ENCODE measurements around the gene MICAL3.
"Not testable (repeated sequence)": the region's sequence is repeated elsewhere in the genome, so short reads cannot be mapped to it uniquely, and the experiment has no call there.

MICAL3 gene

DNA sequence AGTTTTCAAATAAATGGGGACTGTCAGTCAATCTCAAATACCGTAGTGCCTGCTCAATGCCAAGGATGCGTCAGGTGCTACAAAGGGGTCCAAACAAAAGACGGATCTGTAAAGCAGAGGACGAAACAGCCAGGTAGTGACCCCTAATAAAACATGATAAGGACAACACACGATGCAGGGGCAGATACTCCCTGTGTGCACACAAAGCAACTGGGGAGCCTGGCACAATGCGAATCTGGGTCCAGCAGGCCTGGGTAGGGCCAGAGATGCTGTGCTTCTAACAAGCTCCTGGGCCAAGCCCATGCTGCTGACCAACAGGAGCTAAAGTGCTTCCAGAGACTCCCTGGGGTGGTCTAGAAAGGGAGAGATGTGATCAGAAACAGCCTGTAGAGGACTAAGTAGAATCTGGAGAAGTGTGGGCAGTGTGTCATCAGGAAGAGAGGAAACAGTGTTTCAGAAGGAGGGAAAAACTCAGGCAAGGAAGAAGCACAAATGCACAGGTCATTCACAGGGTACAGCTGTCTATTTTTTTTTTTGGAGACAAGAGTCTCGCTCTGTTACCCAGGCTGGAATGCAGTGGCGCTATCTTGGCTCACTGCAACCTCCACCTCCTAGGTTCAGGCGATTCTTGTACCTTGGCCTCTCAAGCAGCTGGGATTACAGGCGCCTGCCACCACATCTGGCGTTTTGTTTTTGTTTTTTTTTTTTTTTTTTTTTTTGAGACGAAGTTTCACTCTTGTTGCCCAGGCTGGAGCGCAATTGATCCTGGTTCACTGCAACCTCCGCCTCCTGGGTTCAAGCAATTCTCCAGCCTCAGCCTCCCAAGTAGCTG, 74.5 kb downstream of the MICAL3 start:
- DNase-seq: no peak

DNA sequence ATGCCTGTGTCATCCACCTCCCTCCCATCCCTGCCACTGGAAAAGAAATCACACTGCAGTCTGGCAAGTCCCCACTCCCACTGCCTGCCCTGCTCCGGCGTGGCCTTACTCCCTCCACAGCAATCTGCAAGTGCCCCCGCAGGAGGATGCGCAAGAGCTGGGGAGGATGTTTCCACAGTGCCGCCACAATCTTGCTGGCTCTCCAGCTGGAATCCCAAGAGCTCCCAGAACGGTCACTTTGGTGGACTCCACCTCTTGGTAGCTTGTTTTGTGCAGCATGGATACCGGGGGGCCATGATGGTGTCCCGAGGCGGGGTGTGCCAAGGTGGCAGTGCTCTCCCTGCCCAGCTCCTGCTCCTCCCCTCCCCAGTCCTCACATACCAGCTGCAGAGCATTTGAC, 76.3 kb downstream of the MICAL3 start:
- no peak for DNase-seq

DNA sequence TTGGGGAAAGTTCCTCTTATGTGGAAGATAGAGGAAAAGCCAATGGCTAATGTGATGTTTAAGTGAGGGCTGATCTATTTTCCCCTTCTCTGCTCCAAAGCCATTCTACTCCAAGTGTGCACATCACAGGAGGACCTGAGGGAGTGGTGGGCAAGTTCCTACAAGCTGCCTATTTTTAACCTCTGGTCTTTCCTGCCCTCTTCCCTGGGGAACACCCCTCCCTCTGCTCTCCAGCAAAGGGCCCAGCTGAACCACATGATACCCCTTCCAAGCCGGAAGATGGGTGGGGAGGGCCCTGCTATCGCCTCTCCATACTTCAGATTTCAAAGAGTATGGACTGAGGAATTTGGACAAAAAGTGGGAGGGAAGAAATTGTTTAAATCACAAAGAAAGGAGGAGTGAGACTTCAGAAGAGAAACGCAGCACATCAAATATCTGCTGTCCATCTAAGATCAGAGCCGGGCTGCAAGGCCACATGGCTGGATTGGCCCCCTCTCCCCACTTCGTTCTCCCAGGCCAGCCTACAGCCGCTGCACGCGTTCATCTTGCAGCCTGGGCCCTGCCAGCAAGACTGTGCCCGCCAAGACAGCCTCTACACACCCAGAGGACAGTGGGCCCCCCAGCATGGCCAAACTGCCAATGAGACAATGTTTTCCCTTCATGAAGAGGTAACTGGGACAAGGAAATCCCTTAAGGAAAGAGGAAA, 77.5 kb downstream of the MICAL3 start:
- DNase-seq: no peak

- DNase-seq: no peak
Measured at GRCh38 chr22:17945888-17946648, 78.3 kb downstream of the MICAL3 start.

GRCh38 chr22:17945156-17945887, 79.0 kb downstream of the MICAL3 start:
- no peak for DNase-seq

- no peak for DNase-seq
Measured at GRCh38 chr22:17944256-17944655, 80.1 kb downstream of the MICAL3 start.

GRCh38 chr22:17943533-17944249, 80.7 kb downstream of the MICAL3 start:
- no peak for DNase-seq

GRCh38 chr22:17942721-17943120, 81.6 kb downstream of the MICAL3 start:
- DNase-seq: no peak

DNA sequence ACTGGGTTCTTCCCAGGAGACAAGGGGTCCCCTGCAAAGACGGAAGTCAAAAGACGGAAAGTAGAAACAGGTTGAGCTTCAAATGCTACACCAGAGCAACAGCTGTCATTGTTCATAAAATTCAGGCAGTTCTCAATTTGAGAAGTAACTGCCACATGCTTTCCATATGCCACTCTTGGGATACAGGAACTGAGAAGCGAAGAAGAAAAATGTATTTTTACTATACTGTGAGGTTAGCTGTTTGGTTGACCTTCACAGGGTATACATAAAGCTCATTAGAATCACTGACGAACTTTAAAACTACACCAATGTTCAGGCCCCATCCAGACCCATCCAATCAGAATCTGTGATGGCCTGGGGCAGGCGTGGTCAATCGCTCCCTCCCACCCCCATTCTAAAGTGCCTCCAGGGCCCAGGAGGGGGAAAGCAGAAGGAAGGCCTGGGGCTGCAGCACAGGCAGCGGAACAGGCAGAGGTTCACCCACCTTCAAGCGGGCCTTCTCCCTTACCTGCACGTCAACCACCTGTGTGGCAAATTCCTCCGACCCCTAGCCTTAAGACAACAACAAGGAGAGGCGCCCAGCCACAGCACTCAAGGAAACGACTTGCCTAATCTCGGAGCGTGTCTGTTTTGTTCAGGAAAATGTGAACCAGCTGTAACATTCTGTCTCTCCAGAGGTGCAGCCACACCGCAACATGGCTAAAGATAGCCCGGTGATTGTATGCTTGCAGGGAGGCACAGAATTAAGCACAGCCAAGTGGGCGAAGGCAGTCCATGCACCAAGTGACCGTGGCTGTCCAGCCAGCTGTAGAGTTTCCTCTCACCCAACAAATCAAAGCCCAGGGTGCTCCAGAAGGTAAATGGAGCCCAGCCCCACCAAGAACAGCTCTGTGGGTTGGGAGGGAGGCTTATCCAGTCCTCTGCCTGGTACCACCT, 82.6 kb downstream of the MICAL3 start:
- DNase-seq: no peak

DNA sequence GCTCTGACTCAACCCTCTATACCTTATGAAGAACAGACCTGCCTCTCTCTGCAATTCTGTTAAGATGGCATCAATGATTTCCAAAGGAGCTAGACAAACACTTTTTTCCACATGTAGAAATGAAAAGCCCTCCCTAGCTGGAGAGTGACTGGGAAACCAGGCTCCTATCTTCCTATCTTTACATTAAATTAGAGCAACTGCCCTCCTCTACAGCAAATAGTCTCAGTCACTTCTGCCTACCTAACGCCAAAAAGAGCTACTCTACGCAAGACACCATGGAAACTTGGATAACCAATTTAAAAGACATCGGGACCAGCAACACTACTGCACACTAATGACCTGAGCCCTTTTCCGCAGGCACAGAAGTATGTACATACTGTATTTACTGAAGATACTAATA, 84.8 kb downstream of the MICAL3 start:
- DNase-seq: no peak

DNA sequence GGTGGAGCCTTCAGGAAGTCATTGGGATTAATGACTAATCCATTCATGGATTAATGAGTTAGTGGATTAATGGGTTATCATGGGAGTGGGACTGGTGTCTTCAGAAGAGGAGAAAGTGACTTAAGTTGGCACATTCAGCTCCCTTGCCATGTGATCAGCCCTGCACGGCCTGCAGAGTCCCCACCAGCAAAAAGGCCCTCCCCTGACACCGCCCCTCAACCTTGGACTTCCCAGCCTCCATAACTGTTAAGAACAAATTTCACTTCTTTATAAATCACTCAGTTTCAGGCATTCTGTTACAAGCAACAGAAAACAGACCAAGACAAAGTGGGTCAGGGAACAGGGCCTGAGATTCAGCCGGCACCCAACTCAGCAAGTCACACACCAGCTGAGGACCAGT, 85.3 kb downstream of the MICAL3 start:
- DNase-seq: no peak

- DNase-seq: no peak
Measured at GRCh38 chr22:17938484-17938924, 85.9 kb downstream of the MICAL3 start.

DNA sequence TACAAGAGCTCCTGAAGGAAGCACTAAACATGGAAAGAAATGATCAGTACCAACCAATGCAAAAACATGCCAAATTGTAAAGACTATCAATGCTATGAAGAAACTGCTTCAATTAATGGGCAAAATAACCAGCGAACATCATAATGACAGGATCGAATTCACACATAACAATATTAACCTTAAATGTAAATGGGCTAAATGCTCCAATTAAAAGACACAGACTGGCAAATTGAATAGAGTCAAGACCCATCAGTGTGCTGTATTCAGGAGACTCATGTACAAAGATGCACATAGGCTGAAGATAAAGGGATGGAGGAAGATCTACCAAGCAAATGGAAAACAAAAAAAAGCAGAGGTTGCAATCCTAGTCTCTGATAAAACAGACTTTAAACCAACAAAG, 91.9 kb downstream of the MICAL3 start:
- not testable (repeated sequence) for DNase-seq

DNA sequence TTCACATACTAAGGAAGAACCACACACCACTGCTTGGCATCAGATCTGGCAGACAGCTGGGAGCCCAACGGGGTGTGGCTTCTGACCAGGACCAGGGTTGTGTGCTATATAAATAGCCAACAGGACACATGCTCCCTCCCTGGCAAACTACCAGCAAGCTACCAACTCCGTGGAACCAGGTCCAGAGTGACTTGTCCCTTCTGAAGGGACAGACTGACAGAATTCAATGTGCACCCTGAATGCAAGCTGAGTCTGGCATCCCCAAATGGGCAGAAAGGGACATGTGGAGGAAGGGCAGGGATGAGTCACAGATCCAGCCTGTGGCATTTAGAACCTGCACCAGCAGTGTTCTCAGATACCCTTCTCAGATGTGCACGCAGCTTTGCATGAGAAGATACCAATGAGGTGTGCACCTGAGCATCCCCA, 92.9 kb downstream of the MICAL3 start:
- no peak for DNase-seq

- no peak for DNase-seq
Measured at GRCh38 chr22:17930455-17931313, 93.7 kb downstream of the MICAL3 start.

GRCh38 chr22:17929909-17930308, 94.5 kb downstream of the MICAL3 start:
- DNase-seq: no peak

- no peak for DNase-seq
Measured at GRCh38 chr22:17928391-17928790, 96.0 kb downstream of the MICAL3 start.

- DNase-seq: no peak
Measured at GRCh38 chr22:17927062-17927461, 97.3 kb downstream of the MICAL3 start.

DNA sequence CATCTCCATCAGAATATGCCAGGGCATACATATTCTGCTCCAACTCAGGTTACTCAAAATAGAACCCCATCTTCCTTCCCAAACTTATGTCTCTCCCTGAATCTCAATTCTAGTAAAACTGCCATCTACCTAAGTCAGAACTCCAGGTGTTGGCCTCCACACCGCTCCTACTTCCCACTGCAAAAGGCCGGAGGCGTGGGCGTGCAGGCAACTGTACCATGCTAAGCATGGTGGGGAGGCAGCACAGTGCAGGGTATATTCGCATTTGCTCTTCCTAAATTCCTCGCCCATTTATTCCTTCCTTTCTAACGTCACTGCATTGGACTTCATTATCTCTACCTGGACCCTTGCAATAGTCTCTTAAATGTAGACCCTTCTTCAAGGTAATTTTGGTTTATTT, 97.8 kb downstream of the MICAL3 start:
- no peak for DNase-seq

- no peak for DNase-seq
Measured at GRCh38 chr22:17925431-17925841, 98.9 kb downstream of the MICAL3 start.

All from activated CD4-positive, CD25-positive, alpha-beta regulatory T cell treated with anti-CD3 and anti-CD28 coated beads, Interleukin-2, amount 50 U/mL, for 72 hours (primary cell).